SU-DHL-6 (cell line): ENCODE measurements around the gene ANKRD34A.

ENCODE experiments used
- EZH2phosphoT487 ChIP-seq: fragments of 200-600 bp; sonication (generic), shearing (Covaris generic); conservative IDR thresholded peaks from 2 replicates; pipeline ENCODE4 v1.6.1; 2018; ENCODE audit warnings: mild to moderate bottlenecking, antibody characterized with exemption, low read length, moderate library complexity, mixed read lengths
- TF ChIP-seq, protein P1 (sequence below): fragments of 200-600 bp; sonication (generic); IDR thresholded peaks from one replicate; pipeline ENCODE4 v1.5.1; 2017; ENCODE audit warnings: antibody characterized with exemption, mild to moderate bottlenecking, low read length, moderate library complexity; ENCODE audit not compliant: insufficient read depth, poor library complexity, severe bottlenecking

DNA sequence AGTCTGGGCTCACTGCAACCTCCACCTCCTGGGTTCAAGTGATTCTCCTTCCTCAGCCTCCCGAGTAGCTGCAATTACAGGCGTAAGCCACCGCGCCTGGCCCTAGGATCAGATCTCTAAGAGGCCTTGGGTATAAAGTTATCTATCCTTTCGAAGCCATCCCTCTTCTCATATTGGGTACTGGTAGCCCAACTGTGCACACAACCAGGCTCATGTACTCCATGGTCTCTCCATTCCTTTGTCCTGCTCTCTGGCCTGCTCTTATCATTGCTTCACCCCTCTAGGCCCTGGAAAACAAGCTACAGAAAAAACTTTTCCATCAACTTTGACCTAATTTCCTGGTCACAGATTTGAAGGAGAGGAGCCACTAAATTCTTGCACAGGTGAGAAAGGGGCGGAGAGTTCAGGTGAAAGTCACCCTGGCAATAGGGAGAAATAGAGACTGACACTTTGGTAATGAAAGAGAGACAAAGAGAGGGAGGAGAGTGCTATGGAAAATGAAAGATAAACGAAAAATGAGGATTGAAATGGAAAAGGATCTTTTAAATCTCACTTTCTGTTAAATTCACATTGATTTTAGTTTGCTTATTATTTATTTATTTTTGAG, 26.0 kb upstream of the ANKRD34A start:
- TF ChIP-seq EZH2phosphoT487: no peak
- TF ChIP-seq, protein P1, sequence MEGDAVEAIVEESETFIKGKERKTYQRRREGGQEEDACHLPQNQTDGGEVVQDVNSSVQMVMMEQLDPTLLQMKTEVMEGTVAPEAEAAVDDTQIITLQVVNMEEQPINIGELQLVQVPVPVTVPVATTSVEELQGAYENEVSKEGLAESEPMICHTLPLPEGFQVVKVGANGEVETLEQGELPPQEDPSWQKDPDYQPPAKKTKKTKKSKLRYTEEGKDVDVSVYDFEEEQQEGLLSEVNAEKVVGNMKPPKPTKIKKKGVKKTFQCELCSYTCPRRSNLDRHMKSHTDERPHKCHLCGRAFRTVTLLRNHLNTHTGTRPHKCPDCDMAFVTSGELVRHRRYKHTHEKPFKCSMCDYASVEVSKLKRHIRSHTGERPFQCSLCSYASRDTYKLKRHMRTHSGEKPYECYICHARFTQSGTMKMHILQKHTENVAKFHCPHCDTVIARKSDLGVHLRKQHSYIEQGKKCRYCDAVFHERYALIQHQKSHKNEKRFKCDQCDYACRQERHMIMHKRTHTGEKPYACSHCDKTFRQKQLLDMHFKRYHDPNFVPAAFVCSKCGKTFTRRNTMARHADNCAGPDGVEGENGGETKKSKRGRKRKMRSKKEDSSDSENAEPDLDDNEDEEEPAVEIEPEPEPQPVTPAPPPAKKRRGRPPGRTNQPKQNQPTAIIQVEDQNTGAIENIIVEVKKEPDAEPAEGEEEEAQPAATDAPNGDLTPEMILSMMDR: no peak
